AG10803 (cell line): ENCODE results near the gene NKAIN4.
A peak's percentile ranks its signal among the peaks of the same experiment; 100 is the strongest.

Source experiments
- DNase-seq: peaks from one replicate; pipeline ENCODE4 v3.0.0; 2010; ENCODE audit warnings: low read depth
- H3K4me3 ChIP-seq: 2 replicates; pipeline ENCODE4 v1.5.1; 2011; ENCODE audit warnings: mild to moderate bottlenecking, low read length, control low read depth
- TF ChIP-seq, protein P1 (sequence below): conservative IDR thresholded peaks from 2 replicates; pipeline ENCODE4 v1.5.1; 2011; ENCODE audit warnings: mild to moderate bottlenecking, low read length, control low read depth, inconsistent platforms

NKAIN4 gene

GRCh38 chr20:63292904-63293303 lies 38.6 kb upstream of the NKAIN4 start, which contains the start of gene COL20A1:
Gene COL20A1, plus strand, starts transcription at chr20:63293186. Its CDS starts 1,922 bp downstream, at chr20:63295108.
- H3K4me3 ChIP-seq, result no peak within 1 kb of the TSS
- TF ChIP-seq, protein P1, sequence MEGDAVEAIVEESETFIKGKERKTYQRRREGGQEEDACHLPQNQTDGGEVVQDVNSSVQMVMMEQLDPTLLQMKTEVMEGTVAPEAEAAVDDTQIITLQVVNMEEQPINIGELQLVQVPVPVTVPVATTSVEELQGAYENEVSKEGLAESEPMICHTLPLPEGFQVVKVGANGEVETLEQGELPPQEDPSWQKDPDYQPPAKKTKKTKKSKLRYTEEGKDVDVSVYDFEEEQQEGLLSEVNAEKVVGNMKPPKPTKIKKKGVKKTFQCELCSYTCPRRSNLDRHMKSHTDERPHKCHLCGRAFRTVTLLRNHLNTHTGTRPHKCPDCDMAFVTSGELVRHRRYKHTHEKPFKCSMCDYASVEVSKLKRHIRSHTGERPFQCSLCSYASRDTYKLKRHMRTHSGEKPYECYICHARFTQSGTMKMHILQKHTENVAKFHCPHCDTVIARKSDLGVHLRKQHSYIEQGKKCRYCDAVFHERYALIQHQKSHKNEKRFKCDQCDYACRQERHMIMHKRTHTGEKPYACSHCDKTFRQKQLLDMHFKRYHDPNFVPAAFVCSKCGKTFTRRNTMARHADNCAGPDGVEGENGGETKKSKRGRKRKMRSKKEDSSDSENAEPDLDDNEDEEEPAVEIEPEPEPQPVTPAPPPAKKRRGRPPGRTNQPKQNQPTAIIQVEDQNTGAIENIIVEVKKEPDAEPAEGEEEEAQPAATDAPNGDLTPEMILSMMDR, result no peak
- no peak for DNase-seq

- no peak for DNase-seq
- TF ChIP-seq, protein P1, result no peak
- H3K4me3 ChIP-seq, result no peak overlapping the region
Observed at GRCh38 chr20:63292292-63292701, 38.0 kb upstream of the NKAIN4 start.

DNA sequence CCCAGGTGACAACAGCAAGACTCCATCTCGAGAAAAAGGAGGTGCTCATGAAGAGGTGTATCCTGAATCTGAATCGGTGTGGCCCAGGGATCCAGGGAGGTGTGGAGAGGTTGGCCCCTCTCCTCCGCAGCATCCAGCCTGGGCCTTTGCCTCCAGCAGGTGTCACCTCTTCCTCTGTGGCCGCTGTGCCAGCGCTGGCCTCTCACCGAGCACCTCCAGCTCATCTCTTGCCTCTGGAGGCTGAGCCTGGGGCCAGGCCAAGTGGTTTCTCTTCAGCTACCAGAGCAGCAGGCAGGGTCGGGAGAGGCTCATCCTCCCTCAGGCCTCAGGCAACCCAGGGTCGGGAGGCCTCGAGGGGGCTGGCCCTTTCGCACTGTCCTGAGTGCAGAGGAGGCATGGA lies 37.5 kb upstream of the NKAIN4 start:
- no peak for DNase-seq
- no peak overlapping the region for H3K4me3 ChIP-seq
- TF ChIP-seq, protein P1, result no peak

DNA sequence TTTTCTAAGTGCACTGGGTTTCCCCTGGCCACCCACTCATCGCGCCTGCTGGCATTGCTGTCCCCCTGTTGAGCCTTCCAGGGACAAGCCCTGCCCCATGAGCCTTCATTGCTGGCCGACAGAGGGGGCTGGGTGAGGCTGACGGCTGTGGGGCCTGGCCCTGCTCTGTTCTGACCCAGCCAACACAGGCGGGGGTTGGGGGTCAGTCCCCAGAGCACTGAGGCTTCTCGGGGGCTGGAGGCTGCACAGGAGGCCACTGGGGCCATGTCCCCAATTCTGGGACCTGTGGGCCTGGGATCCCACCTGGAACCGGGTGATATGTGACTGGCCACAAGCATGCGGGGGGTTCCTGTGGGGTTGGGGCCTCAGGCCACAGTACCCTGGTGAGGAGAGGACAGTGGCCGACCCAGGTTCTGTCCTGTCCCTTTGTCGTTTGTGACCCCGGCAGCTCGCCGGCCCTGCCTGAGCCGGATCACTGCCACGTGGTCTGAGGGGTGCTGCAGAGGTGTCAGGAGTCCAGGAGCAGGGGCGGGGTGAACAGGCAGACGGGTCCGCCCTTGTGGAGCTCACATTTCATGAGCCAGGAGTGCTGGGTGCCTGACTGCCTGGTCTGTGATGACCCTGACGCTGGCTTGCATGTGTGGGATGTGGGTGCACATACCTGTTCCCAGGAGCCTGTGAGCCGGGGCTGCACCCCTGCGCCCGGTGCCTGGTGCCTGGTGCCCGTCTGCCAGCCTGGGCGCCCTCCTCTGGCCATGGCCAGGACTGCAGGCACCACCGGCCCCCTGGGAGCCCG lies 36.6 kb upstream of the NKAIN4 start:
- TF ChIP-seq, protein P1, result peak; percentile 57
- no peak overlapping the region for H3K4me3 ChIP-seq
- peak; percentile 29 for DNase-seq

DNA sequence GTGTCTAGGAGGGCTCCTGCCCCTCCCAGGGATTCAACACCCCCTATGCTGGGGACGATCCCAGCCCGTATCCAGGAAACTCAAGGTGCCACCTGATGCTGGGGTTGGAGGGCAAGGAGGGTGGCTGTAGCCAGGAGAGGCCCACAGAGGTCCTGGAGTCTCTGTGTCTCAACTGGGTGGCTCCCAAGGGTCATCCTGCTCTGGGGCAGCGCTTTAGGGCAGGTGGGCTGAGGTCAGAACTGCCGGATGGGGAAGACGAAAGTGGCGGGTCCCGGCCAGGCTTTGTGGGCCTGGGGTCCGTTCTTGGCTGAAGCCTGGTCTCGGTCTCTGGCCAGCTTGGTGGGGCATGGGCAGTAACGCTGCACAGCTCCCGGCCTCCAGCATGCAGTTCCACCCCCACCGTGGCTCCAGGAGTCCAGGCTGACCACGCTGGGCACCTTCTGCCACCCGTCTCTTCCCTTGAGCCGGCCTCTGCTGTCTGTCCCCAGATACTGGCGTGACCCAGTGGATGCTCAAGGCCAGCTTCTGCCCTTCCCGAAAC lies 35.9 kb upstream of the NKAIN4 start:
- TF ChIP-seq, protein P1, result no peak
- DNase-seq, result no peak
- H3K4me3 ChIP-seq, result no peak overlapping the region

DNA sequence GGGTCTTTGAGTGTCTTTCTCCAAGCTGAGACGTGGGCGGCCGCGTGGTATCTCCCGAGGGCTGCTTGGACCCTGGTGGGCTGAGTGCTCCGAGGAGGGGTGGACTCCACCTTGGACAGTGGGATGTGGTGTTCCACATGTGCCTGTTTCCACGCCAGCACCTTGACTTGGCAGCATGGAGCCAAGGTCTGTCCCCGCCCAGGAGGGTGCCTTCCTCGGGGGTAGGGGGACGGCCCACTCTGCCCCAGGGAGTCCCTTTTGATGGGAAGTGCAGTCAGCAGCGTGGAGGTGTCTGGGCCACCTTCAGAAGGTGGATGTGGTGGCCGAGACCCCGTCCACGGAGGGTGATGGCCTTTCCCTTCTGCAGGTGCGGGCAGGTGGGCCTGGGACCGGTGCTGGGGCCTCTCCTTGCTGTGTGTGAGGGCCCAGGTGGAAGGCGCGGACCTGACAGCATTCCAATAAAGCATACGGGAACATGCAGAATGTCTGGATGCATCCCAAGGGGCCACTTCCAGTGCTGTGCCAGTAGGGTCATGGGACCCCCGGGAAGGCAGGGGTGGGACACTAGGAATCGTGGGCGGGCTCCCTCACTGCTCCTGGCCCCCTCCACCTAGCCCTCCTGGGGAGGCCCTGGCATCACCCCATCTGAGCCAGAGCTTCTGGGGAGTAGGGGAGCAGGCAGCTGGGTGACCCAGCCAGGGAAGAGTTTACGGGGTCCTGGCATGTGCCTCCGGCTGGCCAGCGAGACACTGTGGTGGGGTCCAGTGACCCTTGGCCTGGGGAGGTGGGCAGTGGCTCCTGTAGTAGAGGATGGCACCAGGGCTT lies 35.3 kb upstream of the NKAIN4 start:
- TF ChIP-seq, protein P1, result no peak
- DNase-seq, result no peak
- H3K4me3 ChIP-seq, result no peak overlapping the region
